ENCODE results near the gene IGSF23. TPM values are rescaled to one million over a fixed set of nuclear protein-coding genes. Genes with fewer than 3 reads are reported as not detected.

Gene IGSF23
- total RNA-seq, 4 donors from 2014 or later = 7.5 to 20.7 (median 11.0) TPM; not detected in 1

- Histone ChIP-seq H3K4me3 (no peak overlapping the region), H3K9me3 (no peaks in the 10 kb centered on the region), H3K27ac (no peak overlapping the region), H3K27me3 (no peaks in the 10 kb centered on the region), H3K36me3 (no peaks in the 10 kb centered on the region), H3K4me1 (peaks cover 0 to 6% (median 0%) of the 10 kb centered on the region in 4 donors)
- TF ChIP-seq CTCF (IDR thresholded peaks at IDR 0.05) = no peak
- no peak for TF ChIP-seq POLR2A (IDR thresholded peaks at IDR 0.05)
- DNase-seq = no peak
Measured at GRCh38 chr19:44575116-44575700, 38.2 kb upstream of the IGSF23 start.

GRCh38 chr19:44576843-44577565 lies 36.4 kb upstream of the IGSF23 start:
- H3K4me1 ChIP-seq = no peaks in the 10 kb centered on the region
- no peaks in the 10 kb centered on the region for H3K36me3 ChIP-seq
- peak in 2 of 3 donors; percentile 58 to 69 for DNase-seq
- H3K9me3 ChIP-seq = no peaks in the 10 kb centered on the region
- no peaks in the 10 kb centered on the region for H3K27me3 ChIP-seq
- no peak overlapping the region for H3K4me3 ChIP-seq
- no peak overlapping the region for H3K27ac ChIP-seq
- TF ChIP-seq POLR2A (IDR thresholded peaks at IDR 0.05) = no peak
- TF ChIP-seq CTCF (IDR thresholded peaks at IDR 0.05) = peak in 4 of 6 experiments; percentile 40 to 88 (median 82)

DNA sequence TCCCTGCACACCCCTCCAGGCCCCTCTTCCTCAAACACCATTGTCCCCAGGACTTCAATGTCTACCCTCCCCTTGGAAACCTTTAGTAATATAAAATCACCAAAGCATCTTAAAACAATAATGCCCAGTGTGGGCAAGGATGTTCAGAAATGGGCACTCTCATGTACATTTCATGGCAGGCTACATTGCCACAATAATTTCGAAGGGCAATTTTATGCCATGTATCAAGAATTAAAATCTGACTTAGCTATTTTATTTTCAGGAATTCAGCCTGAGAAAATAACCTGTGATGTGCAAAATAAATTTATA lies 35.8 kb upstream of the IGSF23 start:
- Histone ChIP-seq H3K4me3 (no peak overlapping the region), H3K27ac (no peak overlapping the region), H3K27me3 (no peaks in the 10 kb centered on the region), H3K36me3 (no peaks in the 10 kb centered on the region), H3K4me1 (no peaks in the 10 kb centered on the region), H3K9me3 (no peaks in the 10 kb centered on the region)
- no peak for TF ChIP-seq POLR2A (IDR thresholded peaks at IDR 0.05)
- TF ChIP-seq CTCF (IDR thresholded peaks at IDR 0.05) = no peak
- no peak for DNase-seq

DNA sequence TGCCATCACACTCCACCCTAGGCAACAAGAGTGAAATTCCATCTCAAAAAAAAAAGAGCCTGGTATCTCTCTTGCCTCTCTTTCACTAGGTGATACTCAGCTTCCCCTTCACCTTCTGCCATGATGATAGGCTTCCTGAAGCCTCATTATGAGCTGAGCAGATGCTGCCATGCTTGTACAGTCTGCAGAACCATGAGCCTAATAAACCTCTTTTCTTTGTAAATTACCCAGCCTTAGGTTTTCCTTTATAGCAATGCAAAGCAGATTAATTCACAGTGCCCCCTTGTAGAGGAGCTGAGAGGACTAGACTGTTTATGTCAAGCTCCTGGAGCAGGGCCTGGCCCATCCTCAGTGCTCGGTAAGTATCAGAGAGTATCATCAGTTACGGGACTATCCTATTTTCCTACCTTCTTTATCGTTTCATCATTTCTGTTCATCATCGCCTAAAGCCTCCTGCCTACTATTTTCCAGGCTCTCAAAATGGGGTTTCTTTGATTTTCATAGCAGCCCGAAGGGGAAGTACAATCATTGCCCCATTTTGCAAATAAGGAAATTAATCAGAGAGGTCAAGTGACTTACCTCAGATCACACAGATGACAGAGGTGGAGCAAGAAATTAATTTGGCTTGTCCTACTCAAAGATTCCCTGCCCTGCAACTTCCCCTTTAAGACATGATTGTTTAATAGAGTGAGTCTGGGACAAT lies 33.5 kb upstream of the IGSF23 start:
- Histone ChIP-seq H3K4me1 (no peaks in the 10 kb centered on the region), H3K27ac (peak overlapping the region in 3 of 4 donors; percentile 7 to 80 (median 62)), H3K36me3 (no peaks in the 10 kb centered on the region), H3K27me3 (no peaks in the 10 kb centered on the region), H3K9me3 (no peaks in the 10 kb centered on the region), H3K4me3 (no peak overlapping the region)
- no peak for TF ChIP-seq POLR2A (IDR thresholded peaks at IDR 0.05)
- no peak for DNase-seq

- H3K27ac ChIP-seq = peak overlapping the region in 3 of 4 donors; percentile 7 to 80 (median 62)
Measured at GRCh38 chr19:44580366-44580895, 32.9 kb upstream of the IGSF23 start.

More at GRCh38 chr19:44580366-44580895, 32.9 kb upstream of the IGSF23 start:
- H3K36me3 ChIP-seq = no peaks in the 10 kb centered on the region
- peak in 2 of 3 donors; percentile 64 to 78 for DNase-seq
- H3K4me1 ChIP-seq = no peaks in the 10 kb centered on the region
- peak in 1 of 2 donors; percentile 25 for TF ChIP-seq POLR2A (IDR thresholded peaks at IDR 0.05)
- no peak for TF ChIP-seq CTCF (IDR thresholded peaks at IDR 0.05)
- H3K4me3 ChIP-seq = no peak overlapping the region
- H3K27me3 ChIP-seq = no peaks in the 10 kb centered on the region
- H3K9me3 ChIP-seq = no peaks in the 10 kb centered on the region

All from Peyer's patch (tissue), 4 donors.